ENCODE data around the gene SMAD2.
A peak's percentile ranks its signal among the peaks of the same experiment; 100 is the strongest.
"Not testable (repeated sequence)": the region's sequence is repeated elsewhere in the genome, so short reads cannot be mapped to it uniquely, and the experiment has no call there.

The SMAD2 gene

GRCh38 chr18:47930199-47930930 is at the start of gene SMAD2:
Gene SMAD2 (minus strand): TSS chr18:47930659. CDS start chr18:47896756, 33,903 bp downstream.
- Histone ChIP-seq H3K27ac (ENCODE audit: low read depth, low read length) (peak within 1 kb of the TSS; percentile 92), H3K4me1 (ENCODE audit: control insufficient read depth, insufficient read depth, low read length) (no peaks in the 10 kb centered on the region), H3K36me3 (ENCODE audit: control insufficient read depth, insufficient read depth, low read length) (no peaks in the 10 kb centered on the region), H3K4me3 (ENCODE audit: low read length) (peak within 1 kb of the TSS; percentile 90), H3K9ac (ENCODE audit: low read length) (peak within 1 kb of the TSS; percentile 65), H3K27me3 (ENCODE audit: control insufficient read depth, insufficient read depth, low read length) (no peaks in the 10 kb centered on the region)

- no peak overlapping the region for H3K4me3 ChIP-seq (ENCODE audit: low read length)
- no peaks in the 10 kb centered on the region for H3K4me1 ChIP-seq (ENCODE audit: control insufficient read depth, insufficient read depth, low read length)
- H3K9ac ChIP-seq (ENCODE audit: low read length) = no peak overlapping the region
- H3K36me3 ChIP-seq (ENCODE audit: control insufficient read depth, insufficient read depth, low read length) = no peaks in the 10 kb centered on the region
- H3K27me3 ChIP-seq (ENCODE audit: control insufficient read depth, insufficient read depth, low read length) = no peaks in the 10 kb centered on the region
- no peak overlapping the region for H3K27ac ChIP-seq (ENCODE audit: low read depth, low read length)
Measured at GRCh38 chr18:47979611-47980200, 49.2 kb upstream of the SMAD2 start.

DNA sequence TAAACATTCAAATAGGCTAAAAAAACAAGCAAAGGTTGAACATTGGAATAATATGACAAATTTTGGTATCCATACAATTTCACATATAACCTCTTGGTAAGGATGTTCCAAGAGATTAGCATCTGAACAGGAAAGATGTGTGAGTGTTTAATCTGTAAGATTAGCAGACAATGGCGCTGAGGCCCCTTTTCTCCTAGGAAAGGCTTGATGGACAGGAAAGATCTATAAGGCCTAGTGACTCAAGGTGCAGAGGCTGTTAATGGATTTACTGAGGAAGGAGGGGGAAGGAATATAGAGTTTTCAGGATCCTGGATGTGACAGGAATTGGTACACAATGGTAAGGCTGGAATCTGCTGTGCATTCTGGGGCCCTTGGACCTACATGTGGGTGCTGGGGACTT is 48.1 kb upstream of the SMAD2 start:
- H3K4me1 ChIP-seq (ENCODE audit: control insufficient read depth, insufficient read depth, low read length) = no peaks in the 10 kb centered on the region
- no peaks in the 10 kb centered on the region for H3K27me3 ChIP-seq (ENCODE audit: control insufficient read depth, insufficient read depth, low read length)
- no peak overlapping the region for H3K27ac ChIP-seq (ENCODE audit: low read depth, low read length)
- no peaks in the 10 kb centered on the region for H3K36me3 ChIP-seq (ENCODE audit: control insufficient read depth, insufficient read depth, low read length)
- H3K9ac ChIP-seq (ENCODE audit: low read length) = no peak overlapping the region
- H3K4me3 ChIP-seq (ENCODE audit: low read length) = no peak overlapping the region

GRCh38 chr18:47978141-47978540 is 47.7 kb upstream of the SMAD2 start:
- no peaks in the 10 kb centered on the region for H3K36me3 ChIP-seq (ENCODE audit: control insufficient read depth, insufficient read depth, low read length)
- no peaks in the 10 kb centered on the region for H3K27me3 ChIP-seq (ENCODE audit: control insufficient read depth, insufficient read depth, low read length)
- H3K27ac ChIP-seq (ENCODE audit: low read depth, low read length) = no peak overlapping the region
- no peak overlapping the region for H3K4me3 ChIP-seq (ENCODE audit: low read length)
- no peaks in the 10 kb centered on the region for H3K4me1 ChIP-seq (ENCODE audit: control insufficient read depth, insufficient read depth, low read length)
- no peak overlapping the region for H3K9ac ChIP-seq (ENCODE audit: low read length)

GRCh38 chr18:47975701-47976100 is 45.2 kb upstream of the SMAD2 start:
- no peak overlapping the region for H3K9ac ChIP-seq (ENCODE audit: low read length)
- H3K27ac ChIP-seq (ENCODE audit: low read depth, low read length) = no peak overlapping the region
- H3K4me1 ChIP-seq (ENCODE audit: control insufficient read depth, insufficient read depth, low read length) = no peaks in the 10 kb centered on the region
- no peaks in the 10 kb centered on the region for H3K36me3 ChIP-seq (ENCODE audit: control insufficient read depth, insufficient read depth, low read length)
- no peaks in the 10 kb centered on the region for H3K27me3 ChIP-seq (ENCODE audit: control insufficient read depth, insufficient read depth, low read length)
- H3K4me3 ChIP-seq (ENCODE audit: low read length) = no peak overlapping the region

- no peak overlapping the region for H3K27ac ChIP-seq (ENCODE audit: low read depth, low read length)
- H3K27me3 ChIP-seq (ENCODE audit: control insufficient read depth, insufficient read depth, low read length) = no peaks in the 10 kb centered on the region
- no peaks in the 10 kb centered on the region for H3K36me3 ChIP-seq (ENCODE audit: control insufficient read depth, insufficient read depth, low read length)
- no peak overlapping the region for H3K4me3 ChIP-seq (ENCODE audit: low read length)
- no peak overlapping the region for H3K9ac ChIP-seq (ENCODE audit: low read length)
- no peaks in the 10 kb centered on the region for H3K4me1 ChIP-seq (ENCODE audit: control insufficient read depth, insufficient read depth, low read length)
Measured at GRCh38 chr18:47975105-47975504, 44.6 kb upstream of the SMAD2 start.

GRCh38 chr18:47970664-47971531 is 40.4 kb upstream of the SMAD2 start:
- H3K36me3 ChIP-seq (ENCODE audit: control insufficient read depth, insufficient read depth, low read length) = no peaks in the 10 kb centered on the region
- no peak overlapping the region for H3K27ac ChIP-seq (ENCODE audit: low read depth, low read length)
- H3K4me3 ChIP-seq (ENCODE audit: low read length) = no peak overlapping the region
- H3K9ac ChIP-seq (ENCODE audit: low read length) = no peak overlapping the region
- no peaks in the 10 kb centered on the region for H3K27me3 ChIP-seq (ENCODE audit: control insufficient read depth, insufficient read depth, low read length)
- H3K4me1 ChIP-seq (ENCODE audit: control insufficient read depth, insufficient read depth, low read length) = no peaks in the 10 kb centered on the region

DNA sequence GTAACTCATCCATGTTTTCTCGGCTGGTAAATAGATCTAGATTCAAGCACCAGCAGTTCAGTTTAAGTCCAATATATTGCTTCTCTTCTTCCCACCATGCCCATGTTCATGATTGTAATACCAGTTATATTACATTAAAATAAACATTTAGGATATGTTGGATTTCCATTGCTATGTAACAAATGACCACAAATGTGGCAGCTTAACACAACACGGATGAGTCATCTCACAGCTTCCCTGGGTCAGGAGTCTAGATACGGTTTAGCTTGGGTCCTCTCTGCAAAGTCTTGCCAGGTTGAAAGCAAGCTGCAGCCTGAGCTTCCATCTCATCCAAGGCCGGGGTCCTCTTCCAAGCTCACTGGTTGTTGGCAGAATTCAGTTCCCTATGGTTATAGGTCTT is 39.4 kb upstream of the SMAD2 start:
- no peaks in the 10 kb centered on the region for H3K36me3 ChIP-seq (ENCODE audit: control insufficient read depth, insufficient read depth, low read length)
- H3K4me3 ChIP-seq (ENCODE audit: low read length) = no peak overlapping the region
- H3K27me3 ChIP-seq (ENCODE audit: control insufficient read depth, insufficient read depth, low read length) = no peaks in the 10 kb centered on the region
- H3K4me1 ChIP-seq (ENCODE audit: control insufficient read depth, insufficient read depth, low read length) = no peaks in the 10 kb centered on the region
- no peak overlapping the region for H3K27ac ChIP-seq (ENCODE audit: low read depth, low read length)
- no peak overlapping the region for H3K9ac ChIP-seq (ENCODE audit: low read length)

DNA sequence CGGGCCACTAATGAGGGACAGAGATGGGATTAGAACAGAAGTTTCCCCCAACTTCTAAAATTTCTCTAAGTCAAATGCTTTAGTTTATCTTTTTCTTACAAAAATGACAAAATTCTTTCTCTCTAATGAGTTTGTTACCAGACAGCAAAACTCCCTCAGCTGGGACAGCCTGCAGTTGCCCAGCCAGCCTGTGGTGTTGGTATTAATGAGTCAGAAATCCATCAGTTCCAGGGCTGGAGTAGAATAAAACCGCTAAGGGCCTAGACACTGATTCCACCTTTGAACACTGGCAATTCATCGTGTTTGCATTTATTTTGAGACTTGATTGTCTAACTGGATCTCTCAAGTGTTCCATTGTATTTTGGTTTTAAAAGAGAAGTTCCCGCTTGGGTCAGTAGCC is 38.3 kb upstream of the SMAD2 start:
- Histone ChIP-seq H3K27ac (ENCODE audit: low read depth, low read length) (no peak overlapping the region), H3K9ac (ENCODE audit: low read length) (no peak overlapping the region), H3K4me3 (ENCODE audit: low read length) (no peak overlapping the region), H3K4me1 (ENCODE audit: control insufficient read depth, insufficient read depth, low read length) (no peaks in the 10 kb centered on the region), H3K36me3 (ENCODE audit: control insufficient read depth, insufficient read depth, low read length) (no peaks in the 10 kb centered on the region), H3K27me3 (ENCODE audit: control insufficient read depth, insufficient read depth, low read length) (no peaks in the 10 kb centered on the region)

GRCh38 chr18:47968006-47968676 is 37.7 kb upstream of the SMAD2 start:
- Histone ChIP-seq H3K4me1 (ENCODE audit: control insufficient read depth, insufficient read depth, low read length) (no peaks in the 10 kb centered on the region), H3K36me3 (ENCODE audit: control insufficient read depth, insufficient read depth, low read length) (no peaks in the 10 kb centered on the region), H3K9ac (ENCODE audit: low read length) (no peak overlapping the region), H3K27me3 (ENCODE audit: control insufficient read depth, insufficient read depth, low read length) (no peaks in the 10 kb centered on the region), H3K4me3 (ENCODE audit: low read length) (no peak overlapping the region), H3K27ac (ENCODE audit: low read depth, low read length) (no peak overlapping the region)

GRCh38 chr18:47964053-47964452 is 33.6 kb upstream of the SMAD2 start:
- no peaks in the 10 kb centered on the region for H3K27me3 ChIP-seq (ENCODE audit: control insufficient read depth, insufficient read depth, low read length)
- no peak overlapping the region for H3K4me3 ChIP-seq (ENCODE audit: low read length)
- no peaks in the 10 kb centered on the region for H3K36me3 ChIP-seq (ENCODE audit: control insufficient read depth, insufficient read depth, low read length)
- no peak overlapping the region for H3K9ac ChIP-seq (ENCODE audit: low read length)
- no peak overlapping the region for H3K27ac ChIP-seq (ENCODE audit: low read depth, low read length)
- no peaks in the 10 kb centered on the region for H3K4me1 ChIP-seq (ENCODE audit: control insufficient read depth, insufficient read depth, low read length)

DNA sequence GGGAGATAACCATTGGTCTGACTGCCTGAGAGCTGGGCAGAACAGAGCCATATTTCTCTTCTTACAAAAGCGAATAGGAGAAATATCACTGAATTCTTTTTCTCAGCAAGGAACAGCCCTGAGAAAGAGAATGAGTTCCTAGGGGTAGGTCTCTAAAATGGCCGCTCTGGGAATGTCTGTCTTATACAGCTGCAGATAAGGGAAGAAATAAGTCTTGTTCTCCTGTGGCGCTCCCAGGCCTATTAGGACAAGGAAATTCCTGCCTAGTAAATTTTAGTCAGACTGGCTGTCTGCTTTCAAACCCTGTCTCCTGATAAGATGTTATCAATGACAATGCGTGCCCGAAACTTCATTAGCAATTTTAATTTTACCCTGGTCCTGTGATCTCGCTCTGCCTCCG is 30.5 kb upstream of the SMAD2 start:
- not testable (repeated sequence) for H3K4me3 ChIP-seq (ENCODE audit: low read length); H3K4me1 ChIP-seq (ENCODE audit: control insufficient read depth, insufficient read depth, low read length); H3K27ac ChIP-seq (ENCODE audit: low read depth, low read length); H3K36me3 ChIP-seq (ENCODE audit: control insufficient read depth, insufficient read depth, low read length); H3K27me3 ChIP-seq (ENCODE audit: control insufficient read depth, insufficient read depth, low read length); H3K9ac ChIP-seq (ENCODE audit: low read length)

All from rectal smooth muscle tissue (tissue), 1 donor.